Adrenal gland (tissue), 12 donors: ENCODE data around the gene ARHGAP32. TPM values are rescaled to one million over a fixed set of nuclear protein-coding genes. Genes with fewer than 3 reads are reported as not detected.

Experiments
- DNase-seq, 7 donors: peaks; one replicate each; pipeline ENCODE4 v3.0.0-alpha.2; 2019 to 2020
- H3K27ac ChIP-seq, 5 donors: fragments of 200-600 bp; sonication (generic) in 4 of 5; 1 replicate in 3 of 5; 2 replicates in 2 of 5; pipeline versions ENCODE4 v1.5.1 to v1.8.0; 2016 to 2020; ENCODE audit warnings: mild to moderate bottlenecking in 1 of 5
- H3K27me3 ChIP-seq: fragments of 200-600 bp; 2 replicates; pipeline ENCODE4 v1.8.0; 2021
- H3K36me3 ChIP-seq, 2 donors: fragments of 200-600 bp; replicated peaks in 1 of 2; 1 replicate in 1 of 2; 2 replicates in 1 of 2; pipeline versions ENCODE4 v1.5.1 to v1.8.0; 2018 to 2022
- H3K4me1 ChIP-seq, 2 donors: fragments of 200-600 bp; replicated peaks in 1 of 2; 1 replicate in 1 of 2; 2 replicates in 1 of 2; pipeline versions ENCODE4 v1.5.1 to v1.8.0; 2018 to 2021
- H3K4me3 ChIP-seq, 4 donors: fragments of 200-600 bp; sonication (generic) in 3 of 4; one replicate each; pipeline ENCODE4 v1.5.1; 2016 to 2018
- H3K9me3 ChIP-seq, 3 donors: fragments of 200-600 bp; sonication (generic) in 1 of 3; replicated peaks in 1 of 3; 1 replicate in 2 of 3; 2 replicates in 1 of 3; pipeline versions ENCODE4 v1.5.1 to v1.8.0; 2016 to 2021
- CTCF ChIP-seq, 6 experiments: fragments of 450-650 bp in 4 of 6; fragments of 200-600 bp in 2 of 6; sonication (generic) in 1 of 6; IDR thresholded peaks; 1 replicate in 5 of 6; 2 replicates in 1 of 6; pipeline versions ENCODE4 v1.5.1 to v1.8.0; 2016 to 2021; ENCODE audit warnings: antibody characterized with exemption in 6 of 6, mild to moderate bottlenecking in 2 of 6, moderate library complexity in 1 of 6
- POLR2A ChIP-seq, 2 donors: fragments of 450-650 bp; IDR thresholded peaks; one replicate each; pipeline ENCODE4 v1.6.1; 2017; ENCODE audit warnings: antibody characterized with exemption in 2 of 2, mild to moderate bottlenecking in 2 of 2, moderate library complexity in 1 of 2
- WGBS, 4 donors: extraction: QIAGEN DNeasy Blood & Tissue Kit in 2 of 4; methylation state at CpG; one replicate each; pipeline versions ENCODE4 v1.1.5 to v1.1.7; 2013 to 2017; 5-methylcytosine and 5-hydroxymethylcytosine counted together
- intact Hi-C, 2 donors: fragments of 100-400 bp; cut with DNase I; formaldehyde crosslinking; loops; one replicate each; pipeline versions ENCODE4 v1.14.1 to v1.15.0; 2022 to 2023
- polyA plus RNA-seq, 3 donors: library from polyadenylated mRNA; stranded (reverse); fragments of 200-250 nt in 2 of 3; fragments of 350-450 nt in 1 of 3; fragmentation: Illumina TruSeq in 1 of 3; extraction: RNeasy Lipid Tissue Mini Kit (QIAGEN cat#74804) in 1 of 3; gene quantifications; one replicate each; pipeline ENCODE4 v1.2.3, GENCODE V29; 2013 to 2014
- total RNA-seq, 9 donors: library from RNA; depleted of rRNA in 4 of 9; stranded (reverse); fragments of >200 nt in 4 of 9; fragments of 120-200 nt in 1 of 9; fragmentation: NEBNext Ultra II Directional in 1 of 9; extraction: Animal tissue kit (Norgen Biotek cat#: 25700) in 1 of 9; gene quantifications; one replicate each; pipeline versions ENCODE4 v1.1.0 to v1.2.4, GENCODE V29; 2013 to 2023
- donor health status: healthy with polysubstance abuse.
- donor health status: Bipolar disorder and iron deficiency.
- donor health status: DM: yes; HTN: yes; CAD: no.
- donor health status: DM: no; HTN: no; CAD: no.
- donor health status: DM: no; HTN: no; CAD: no.
- donor health status: DM: yes; HTN: yes; CAD: no.

Gene ARHGAP32
- total and polyA plus RNA-seq, 12 donors = 4.0 to 50.4 (median 26.2) TPM

DNA sequence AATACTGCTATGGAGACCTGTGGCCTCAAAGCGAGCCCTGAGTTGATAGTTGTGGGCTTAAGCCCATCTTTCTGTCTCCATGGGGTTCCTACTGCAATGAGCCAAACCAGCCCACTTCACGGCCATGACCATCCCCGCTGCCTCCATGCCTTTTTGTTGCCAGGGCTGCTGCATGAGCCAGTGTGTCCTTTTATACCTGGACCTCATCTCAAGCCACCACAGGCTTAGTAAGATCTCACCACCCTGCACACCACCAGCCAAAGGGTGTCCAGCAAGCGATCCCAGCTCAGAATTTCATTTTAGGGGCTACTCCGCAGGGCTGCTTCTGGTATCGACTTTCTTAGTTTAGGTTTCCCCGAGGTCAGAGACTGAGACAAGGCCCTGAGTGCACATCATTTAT, 257.8 kb downstream of the ARHGAP32 start:
- Histone ChIP-seq H3K9me3 (no peaks in the 10 kb centered on the region), H3K4me1 (no peaks in the 10 kb centered on the region), H3K27me3 (no peaks in the 10 kb centered on the region), H3K4me3 (no peak overlapping the region), H3K27ac (no peak overlapping the region), H3K36me3 (no peaks in the 10 kb centered on the region)
- no peak for TF ChIP-seq POLR2A (IDR thresholded peaks at IDR 0.05)
- TF ChIP-seq CTCF (IDR thresholded peaks at IDR 0.05) = no peak
- DNase-seq = no peak
- intact Hi-C loops = no loop called here
- 95 to 98% (median 97%) methylated on average over 6 to 7 of the region's 7 CpGs for WGBS, 4 donors

GRCh38 chr11:128933481-128934178, 258.5 kb downstream of the ARHGAP32 start:
- Histone ChIP-seq H3K4me1 (no peaks in the 10 kb centered on the region), H3K4me3 (no peak overlapping the region), H3K36me3 (no peaks in the 10 kb centered on the region), H3K27me3 (no peaks in the 10 kb centered on the region), H3K27ac (no peak overlapping the region), H3K9me3 (no peaks in the 10 kb centered on the region)
- WGBS, 4 donors = 69 to 84% (median 82%) methylated on average over 7 of the region's 7 CpGs
- no peak for DNase-seq
- intact Hi-C loops = no loop called here
- TF ChIP-seq CTCF (IDR thresholded peaks at IDR 0.05) (no peak), POLR2A (IDR thresholded peaks at IDR 0.05) (no peak)

DNA sequence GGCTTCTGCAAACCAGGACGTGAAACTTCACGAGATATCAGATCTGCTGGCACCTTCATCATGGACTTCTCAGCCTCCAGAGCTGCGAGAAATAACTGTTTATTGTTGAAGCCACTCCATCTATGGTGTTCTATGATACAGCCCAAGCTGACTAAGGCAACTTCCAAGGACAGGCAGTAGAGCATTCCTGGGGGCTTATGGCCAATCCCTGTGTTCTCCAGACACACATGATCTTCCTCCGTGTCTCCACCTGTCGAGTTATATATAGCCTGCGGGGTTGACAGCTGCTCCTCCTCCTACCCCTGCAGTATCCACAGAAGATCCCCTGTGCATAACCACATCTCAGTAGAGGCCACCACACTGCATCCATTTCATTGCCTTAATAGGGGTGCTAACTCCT, 260.5 kb downstream of the ARHGAP32 start:
- H3K36me3 ChIP-seq = no peaks in the 10 kb centered on the region
- intact Hi-C loops = no loop called here
- DNase-seq = no peak
- no peak for TF ChIP-seq POLR2A (IDR thresholded peaks at IDR 0.05)
- TF ChIP-seq CTCF (IDR thresholded peaks at IDR 0.05) = no peak
- H3K4me3 ChIP-seq = no peak overlapping the region
- 79 to 91% (median 88%) methylated on average over 6 of the region's 6 CpGs for WGBS, 4 donors
- H3K27ac ChIP-seq = no peak overlapping the region
- no peaks in the 10 kb centered on the region for H3K4me1 ChIP-seq
- no peaks in the 10 kb centered on the region for H3K27me3 ChIP-seq
- no peaks in the 10 kb centered on the region for H3K9me3 ChIP-seq

- Histone ChIP-seq H3K36me3 (no peaks in the 10 kb centered on the region), H3K27ac (no peak overlapping the region), H3K4me1 (no peaks in the 10 kb centered on the region), H3K27me3 (no peaks in the 10 kb centered on the region), H3K9me3 (no peaks in the 10 kb centered on the region), H3K4me3 (no peak overlapping the region)
- DNase-seq = no peak
- TF ChIP-seq CTCF (IDR thresholded peaks at IDR 0.05) (no peak), POLR2A (IDR thresholded peaks at IDR 0.05) (no peak)
- intact Hi-C loops = no loop called here
- 82 to 85% (median 84%) methylated on average over 3 of the region's 3 CpGs for WGBS, 4 donors
These were observed 261.1 kb downstream of the ARHGAP32 start for GRCh38 chr11:128931066-128931465.
